ENCODE data around the gene MRPL54.
"Not testable (repeated sequence)": the region's sequence is repeated elsewhere in the genome, so short reads cannot be mapped to it uniquely, and the experiment has no call there.

The MRPL54 gene

GRCh38 chr19:3745363-3746045, 17.0 kb upstream of the MRPL54 start:
- 80 to 82% methylated on average over 6 to 7 of the region's 8 CpGs for WGBS, 2 experiments (ENCODE audit: insufficient coverage in 2 of 2)
- Histone ChIP-seq H3K27ac (ENCODE audit: low read depth, low read length, severe bottlenecking) (no peak overlapping the region), H3K36me3 (ENCODE audit: control insufficient read depth, insufficient read depth, low read length) (peaks cover 4% of the 10 kb centered on the region), H3K9me3 (ENCODE audit: control insufficient read depth, low read length) (no peaks in the 10 kb centered on the region), H3K4me3 (ENCODE audit: extremely low read depth, insufficient read depth, low read length, poor library complexity, severe bottlenecking) (no peak overlapping the region), H3K4me1 (ENCODE audit: control insufficient read depth, insufficient read depth, low read length, poor library complexity, severe bottlenecking) (no peaks in the 10 kb centered on the region)

GRCh38 chr19:3746371-3747056, 16.0 kb upstream of the MRPL54 start:
- no peak overlapping the region for H3K27ac ChIP-seq (ENCODE audit: low read depth, low read length, severe bottlenecking)
- WGBS, 2 experiments (ENCODE audit: insufficient coverage in 2 of 2), result 89 to 96% methylated on average over 25 to 28 of the region's 31 CpGs
- no peaks in the 10 kb centered on the region for H3K4me1 ChIP-seq (ENCODE audit: control insufficient read depth, insufficient read depth, low read length, poor library complexity, severe bottlenecking)
- H3K9me3 ChIP-seq (ENCODE audit: control insufficient read depth, low read length), result no peaks in the 10 kb centered on the region
- H3K4me3 ChIP-seq (ENCODE audit: extremely low read depth, insufficient read depth, low read length, poor library complexity, severe bottlenecking), result no peak overlapping the region
- H3K36me3 ChIP-seq (ENCODE audit: control insufficient read depth, insufficient read depth, low read length), result peaks cover 11% of the 10 kb centered on the region

GRCh38 chr19:3748965-3749364, 13.5 kb upstream of the MRPL54 start:
- H3K36me3 ChIP-seq (ENCODE audit: control insufficient read depth, insufficient read depth, low read length), result peaks cover 24% of the 10 kb centered on the region
- H3K9me3 ChIP-seq (ENCODE audit: control insufficient read depth, low read length), result no peaks in the 10 kb centered on the region
- H3K27ac ChIP-seq (ENCODE audit: low read depth, low read length, severe bottlenecking), result no peak overlapping the region
- H3K4me1 ChIP-seq (ENCODE audit: control insufficient read depth, insufficient read depth, low read length, poor library complexity, severe bottlenecking), result no peaks in the 10 kb centered on the region
- no peak overlapping the region for H3K4me3 ChIP-seq (ENCODE audit: extremely low read depth, insufficient read depth, low read length, poor library complexity, severe bottlenecking)
- 95 to 97% methylated on average over 5 to 7 of the region's 8 CpGs for WGBS, 2 experiments (ENCODE audit: insufficient coverage in 2 of 2)

GRCh38 chr19:3750211-3750610, 12.3 kb upstream of the MRPL54 start:
- 89 to 96% methylated on average over 2 of the region's 2 CpGs for WGBS, 2 experiments (ENCODE audit: insufficient coverage in 2 of 2)
- H3K9me3 ChIP-seq (ENCODE audit: control insufficient read depth, low read length), result no peaks in the 10 kb centered on the region
- no peak overlapping the region for H3K4me3 ChIP-seq (ENCODE audit: extremely low read depth, insufficient read depth, low read length, poor library complexity, severe bottlenecking)
- no peaks in the 10 kb centered on the region for H3K4me1 ChIP-seq (ENCODE audit: control insufficient read depth, insufficient read depth, low read length, poor library complexity, severe bottlenecking)
- H3K27ac ChIP-seq (ENCODE audit: low read depth, low read length, severe bottlenecking), result no peak overlapping the region
- H3K36me3 ChIP-seq (ENCODE audit: control insufficient read depth, insufficient read depth, low read length), result peaks cover 24% of the 10 kb centered on the region

GRCh38 chr19:3751236-3751635, 11.2 kb upstream of the MRPL54 start:
- 89 to 95% methylated on average over 21 to 23 of the region's 30 CpGs for WGBS, 2 experiments (ENCODE audit: insufficient coverage in 2 of 2)
- H3K4me3 ChIP-seq (ENCODE audit: extremely low read depth, insufficient read depth, low read length, poor library complexity, severe bottlenecking), result no peak overlapping the region
- H3K9me3 ChIP-seq (ENCODE audit: control insufficient read depth, low read length), result no peaks in the 10 kb centered on the region
- H3K4me1 ChIP-seq (ENCODE audit: control insufficient read depth, insufficient read depth, low read length, poor library complexity, severe bottlenecking), result no peaks in the 10 kb centered on the region
- H3K27ac ChIP-seq (ENCODE audit: low read depth, low read length, severe bottlenecking), result no peak overlapping the region
- H3K36me3 ChIP-seq (ENCODE audit: control insufficient read depth, insufficient read depth, low read length), result peaks cover 24% of the 10 kb centered on the region

GRCh38 chr19:3752492-3752891, 10.0 kb upstream of the MRPL54 start:
- 97 to 98% methylated on average over 23 to 24 of the region's 25 CpGs for WGBS, 2 experiments (ENCODE audit: insufficient coverage in 2 of 2)
- no peaks in the 10 kb centered on the region for H3K9me3 ChIP-seq (ENCODE audit: control insufficient read depth, low read length)
- no peak overlapping the region for H3K27ac ChIP-seq (ENCODE audit: low read depth, low read length, severe bottlenecking)
- H3K4me1 ChIP-seq (ENCODE audit: control insufficient read depth, insufficient read depth, low read length, poor library complexity, severe bottlenecking), result no peaks in the 10 kb centered on the region
- H3K4me3 ChIP-seq (ENCODE audit: extremely low read depth, insufficient read depth, low read length, poor library complexity, severe bottlenecking), result no peak overlapping the region
- peaks cover 30% of the 10 kb centered on the region for H3K36me3 ChIP-seq (ENCODE audit: control insufficient read depth, insufficient read depth, low read length)

GRCh38 chr19:3753631-3754410, 8.7 kb upstream of the MRPL54 start:
- Histone ChIP-seq H3K4me1 (ENCODE audit: control insufficient read depth, insufficient read depth, low read length, poor library complexity, severe bottlenecking) (no peaks in the 10 kb centered on the region), H3K4me3 (ENCODE audit: extremely low read depth, insufficient read depth, low read length, poor library complexity, severe bottlenecking) (no peak overlapping the region), H3K9me3 (ENCODE audit: control insufficient read depth, low read length) (no peaks in the 10 kb centered on the region), H3K36me3 (ENCODE audit: control insufficient read depth, insufficient read depth, low read length) (peaks cover 40% of the 10 kb centered on the region), H3K27ac (ENCODE audit: low read depth, low read length, severe bottlenecking) (no peak overlapping the region)
- WGBS, 2 experiments (ENCODE audit: insufficient coverage in 2 of 2), result 95 to 96% methylated on average over 29 to 51 of the region's 51 CpGs

GRCh38 chr19:3757705-3758104, 4.8 kb upstream of the MRPL54 start:
- H3K4me3 ChIP-seq (ENCODE audit: extremely low read depth, insufficient read depth, low read length, poor library complexity, severe bottlenecking); H3K4me1 ChIP-seq (ENCODE audit: control insufficient read depth, insufficient read depth, low read length, poor library complexity, severe bottlenecking); H3K9me3 ChIP-seq (ENCODE audit: control insufficient read depth, low read length); H3K27ac ChIP-seq (ENCODE audit: low read depth, low read length, severe bottlenecking): not testable (repeated sequence)
- WGBS, 2 experiments (ENCODE audit: insufficient coverage in 2 of 2), result 93 to 97% methylated on average over 5 to 6 of the region's 7 CpGs
- peaks cover 32% of the 10 kb centered on the region for H3K36me3 ChIP-seq (ENCODE audit: control insufficient read depth, insufficient read depth, low read length)

GRCh38 chr19:3758297-3758696, 4.2 kb upstream of the MRPL54 start:
- H3K9me3 ChIP-seq (ENCODE audit: control insufficient read depth, low read length); H3K27ac ChIP-seq (ENCODE audit: low read depth, low read length, severe bottlenecking); H3K4me1 ChIP-seq (ENCODE audit: control insufficient read depth, insufficient read depth, low read length, poor library complexity, severe bottlenecking); H3K4me3 ChIP-seq (ENCODE audit: extremely low read depth, insufficient read depth, low read length, poor library complexity, severe bottlenecking): not testable (repeated sequence)
- WGBS, 2 experiments (ENCODE audit: insufficient coverage in 2 of 2), result 96% methylated on average over 11 to 13 of the region's 13 CpGs
- peaks cover 30% of the 10 kb centered on the region for H3K36me3 ChIP-seq (ENCODE audit: control insufficient read depth, insufficient read depth, low read length)

GRCh38 chr19:3759482-3760254, 2.8 kb upstream of the MRPL54 start:
- WGBS, 2 experiments (ENCODE audit: insufficient coverage in 2 of 2), result 95 to 96% methylated on average over 15 to 16 of the region's 19 CpGs
- H3K9me3 ChIP-seq (ENCODE audit: control insufficient read depth, low read length), result no peaks in the 10 kb centered on the region
- H3K36me3 ChIP-seq (ENCODE audit: control insufficient read depth, insufficient read depth, low read length), result peaks cover 30% of the 10 kb centered on the region
- no peaks in the 10 kb centered on the region for H3K4me1 ChIP-seq (ENCODE audit: control insufficient read depth, insufficient read depth, low read length, poor library complexity, severe bottlenecking)
- H3K27ac ChIP-seq (ENCODE audit: low read depth, low read length, severe bottlenecking), result no peak overlapping the region
- H3K4me3 ChIP-seq (ENCODE audit: extremely low read depth, insufficient read depth, low read length, poor library complexity, severe bottlenecking), result no peak overlapping the region

All from mesodermal cell (in vitro differentiated cells).